NOMO-1 (cell line): ENCODE data around the gene CPT1C.

ENCODE experiments used
- DNase-seq, 2 experiments: peaks; one replicate each; lab custom pipeline; 2025; ENCODE audit not compliant: unreplicated experiment in 2 of 2; lab: John Stamatoyannopoulos, UW

The CPT1C gene

DNA sequence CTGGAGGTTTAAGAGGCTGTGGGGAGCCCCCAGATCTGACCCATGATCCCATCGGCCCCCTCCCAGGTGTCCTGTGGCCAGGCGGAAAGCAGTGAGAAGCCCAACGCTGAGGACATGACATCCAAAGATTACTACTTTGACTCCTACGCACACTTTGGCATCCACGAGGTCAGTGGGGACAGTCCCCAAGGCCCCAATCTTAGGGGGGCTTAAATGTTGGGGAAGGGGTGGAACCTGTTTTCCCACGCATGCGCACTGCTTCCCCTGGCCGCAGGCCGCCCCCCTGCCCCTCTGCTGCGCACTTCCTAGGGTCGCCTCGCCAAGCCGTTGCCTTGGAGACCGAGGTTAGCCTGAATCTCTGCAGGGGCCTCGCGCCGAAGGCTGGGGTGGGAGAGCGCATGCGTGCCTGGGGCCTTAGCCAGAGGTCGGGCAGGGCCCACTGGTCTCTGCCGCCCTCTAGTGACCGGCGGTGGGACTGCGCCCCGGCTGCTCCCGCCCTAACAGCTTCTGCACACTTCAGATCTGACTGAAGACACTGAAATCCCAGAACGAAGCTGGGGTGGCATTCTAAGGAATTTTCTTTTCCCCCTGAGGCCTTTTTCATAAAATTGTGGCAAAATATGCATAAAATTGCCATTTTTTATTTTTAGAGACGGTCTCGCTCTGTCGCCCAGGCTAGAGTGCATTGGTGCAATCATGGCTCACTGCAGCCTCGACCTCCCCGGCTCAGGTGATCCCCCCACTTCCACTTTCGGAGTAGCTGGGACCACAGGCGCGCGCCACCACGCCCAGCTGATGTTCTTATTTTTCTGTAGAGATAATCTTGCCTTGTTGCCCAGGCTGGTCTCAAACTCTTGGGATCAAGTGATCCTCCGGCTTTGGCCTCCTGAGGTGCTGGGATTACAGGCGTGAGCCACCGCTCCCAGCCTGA, 10.2 kb upstream of the CPT1C start:
- DNase-seq: peak; percentile 80 to 95

DNA sequence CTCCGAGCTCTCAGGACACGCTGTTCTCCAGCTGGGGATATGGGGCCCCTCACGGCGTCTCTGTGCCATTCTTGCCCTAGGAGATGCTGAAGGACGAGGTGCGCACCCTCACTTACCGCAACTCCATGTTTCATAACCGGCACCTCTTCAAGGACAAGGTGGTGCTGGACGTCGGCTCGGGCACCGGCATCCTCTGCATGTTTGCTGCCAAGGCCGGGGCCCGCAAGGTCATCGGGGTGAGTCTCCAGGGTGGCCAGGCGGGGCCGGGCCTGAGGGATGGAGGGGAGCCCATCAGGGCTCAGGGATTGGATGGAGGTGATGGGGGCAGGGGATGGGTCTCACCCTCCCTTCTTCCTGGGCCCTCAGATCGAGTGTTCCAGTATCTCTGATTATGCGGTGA, 9.1 kb upstream of the CPT1C start:
- no peak for DNase-seq

DNA sequence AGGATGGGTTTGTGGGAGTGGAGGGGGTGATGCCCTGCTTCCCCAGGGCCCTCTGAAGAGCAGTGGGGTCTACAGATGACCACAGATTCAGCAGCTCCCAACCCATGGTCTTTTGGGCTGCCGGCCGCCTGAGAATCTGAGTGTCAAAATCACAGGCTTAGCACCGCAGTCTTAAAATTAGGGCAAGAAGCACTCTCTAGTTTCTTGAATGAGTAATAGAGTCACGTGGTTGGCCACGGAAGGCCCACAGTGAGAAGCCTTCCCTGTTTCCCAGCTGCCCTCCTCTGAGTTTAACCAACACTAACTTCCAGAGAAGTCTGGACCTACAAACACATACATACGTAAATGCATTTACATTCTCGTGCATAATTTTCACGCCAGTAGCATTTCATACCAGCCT, 8.6 kb upstream of the CPT1C start:
- DNase-seq: no peak

DNA sequence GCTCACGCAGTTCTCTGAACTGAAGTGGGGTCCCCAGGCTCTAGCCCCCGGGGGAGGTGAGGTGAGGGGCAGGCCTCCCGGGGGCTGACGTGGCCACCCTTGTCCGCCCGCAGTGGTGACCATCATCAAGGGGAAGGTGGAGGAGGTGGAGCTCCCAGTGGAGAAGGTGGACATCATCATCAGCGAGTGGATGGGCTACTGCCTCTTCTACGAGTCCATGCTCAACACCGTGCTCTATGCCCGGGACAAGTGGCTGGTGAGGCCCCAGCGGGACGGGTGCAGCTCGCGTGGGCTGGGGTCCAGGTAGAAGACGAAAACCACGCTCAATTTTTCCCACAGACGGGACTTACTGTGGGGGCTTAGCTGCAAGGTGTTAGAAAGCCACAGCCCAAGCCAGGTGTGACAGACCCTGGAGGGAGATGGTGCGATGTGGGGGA, 7.1 kb upstream of the CPT1C start:
- DNase-seq: no peak

DNA sequence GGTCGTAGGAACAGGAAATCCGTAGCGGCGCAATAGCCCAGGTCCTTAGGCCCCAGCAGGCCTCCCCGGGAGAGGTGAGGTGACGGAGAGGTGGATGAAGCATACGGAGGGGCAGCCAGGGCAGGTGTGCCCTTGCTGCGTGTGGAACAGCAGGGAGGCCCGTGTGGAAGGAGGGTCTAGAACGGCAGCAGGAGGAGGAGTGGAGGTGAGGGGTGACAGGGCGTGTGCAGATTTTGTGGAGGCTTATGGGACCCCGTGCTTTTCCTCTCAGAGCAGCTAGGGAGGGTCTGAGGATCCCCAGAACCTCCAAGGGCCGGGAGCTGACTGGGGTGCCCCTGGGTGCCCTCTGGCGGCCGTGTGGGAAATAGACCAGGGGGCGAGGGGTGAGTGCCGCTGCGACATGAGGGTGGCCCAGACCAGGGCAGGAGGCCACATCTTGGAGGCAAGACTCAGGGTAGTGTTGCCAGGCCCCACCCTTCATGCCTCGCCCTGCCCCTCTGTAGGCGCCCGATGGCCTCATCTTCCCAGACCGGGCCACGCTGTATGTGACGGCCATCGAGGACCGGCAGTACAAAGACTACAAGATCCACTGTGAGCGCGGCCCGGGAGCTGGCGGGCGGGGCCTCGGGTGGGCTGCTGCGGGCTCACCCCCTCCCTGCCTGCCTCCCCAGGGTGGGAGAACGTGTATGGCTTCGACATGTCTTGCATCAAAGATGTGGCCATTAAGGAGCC, 6.5 kb upstream of the CPT1C start:
- no peak for DNase-seq

DNA sequence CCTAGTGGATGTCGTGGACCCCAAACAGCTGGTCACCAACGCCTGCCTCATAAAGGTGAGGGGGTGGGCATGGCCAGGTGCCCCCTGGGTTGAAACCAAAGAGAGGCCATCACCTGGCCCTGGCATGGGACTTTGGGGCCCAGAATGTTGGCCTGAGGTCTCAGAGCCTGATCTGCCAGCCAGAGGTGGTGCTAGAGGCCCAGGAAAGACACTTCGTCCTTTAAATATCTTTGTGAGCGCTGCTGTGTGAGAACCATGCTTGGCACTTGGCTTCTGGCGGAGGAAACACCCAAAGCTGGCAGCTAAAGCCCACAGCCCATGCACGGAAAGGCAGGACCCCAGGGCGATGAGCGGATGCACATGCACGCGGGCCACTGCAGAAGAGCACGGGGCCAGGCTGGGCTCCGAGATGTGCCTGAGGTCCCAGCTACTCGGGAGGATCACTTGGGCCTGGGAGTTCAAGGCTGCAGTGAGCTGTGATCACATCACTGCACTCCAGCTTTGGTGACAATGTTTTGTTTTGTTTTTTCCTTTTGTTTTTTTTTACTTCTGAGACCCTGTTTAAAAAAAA, 5.8 kb upstream of the CPT1C start:
- DNase-seq: no peak

DNA sequence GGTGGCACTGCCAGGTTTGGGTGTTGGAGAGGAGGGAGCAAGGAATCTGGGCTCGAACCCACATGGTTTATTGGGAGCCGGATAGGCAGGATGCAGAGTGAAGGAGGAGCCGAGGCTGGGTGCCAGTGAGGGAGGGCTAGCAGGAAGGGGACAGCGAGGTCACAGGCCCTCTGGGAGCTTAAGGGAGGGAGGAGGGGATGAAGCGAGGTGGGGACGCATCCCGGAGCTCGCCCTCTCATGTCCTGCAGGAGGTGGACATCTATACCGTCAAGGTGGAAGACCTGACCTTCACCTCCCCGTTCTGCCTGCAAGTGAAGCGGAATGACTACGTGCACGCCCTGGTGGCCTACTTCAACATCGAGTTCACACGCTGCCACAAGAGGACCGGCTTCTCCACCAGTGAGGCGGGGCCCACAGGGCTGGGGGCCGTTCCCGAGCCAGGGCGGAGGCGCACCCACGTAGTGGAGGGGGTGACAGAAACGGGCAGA, 5.0 kb upstream of the CPT1C start:
- no peak for DNase-seq

DNA sequence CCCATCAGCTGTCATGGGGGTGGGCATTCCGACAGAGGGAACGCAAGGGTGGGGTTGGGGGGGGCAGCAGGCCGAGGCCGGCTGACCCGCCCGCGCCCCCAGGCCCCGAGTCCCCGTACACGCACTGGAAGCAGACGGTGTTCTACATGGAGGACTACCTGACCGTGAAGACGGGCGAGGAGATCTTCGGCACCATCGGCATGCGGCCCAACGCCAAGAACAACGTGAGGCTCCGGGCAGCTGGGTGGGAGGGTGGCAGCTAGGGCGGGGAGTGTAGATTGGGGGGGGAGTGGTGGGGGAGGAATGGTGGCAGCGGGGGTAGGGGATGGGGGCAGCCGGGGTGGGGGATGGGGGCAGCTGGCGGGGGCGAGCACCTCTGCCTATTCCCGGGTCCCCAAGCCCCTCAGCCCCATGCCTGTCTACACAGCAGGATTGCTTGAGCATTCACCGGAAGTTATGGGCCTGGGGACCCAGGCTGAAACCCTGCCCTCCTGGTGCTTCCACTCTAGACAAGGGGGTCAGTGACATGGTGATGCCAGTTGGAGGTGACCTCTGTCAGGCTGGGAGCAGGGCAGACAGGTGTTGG, 4.3 kb upstream of the CPT1C start:
- DNase-seq: no peak

DNA sequence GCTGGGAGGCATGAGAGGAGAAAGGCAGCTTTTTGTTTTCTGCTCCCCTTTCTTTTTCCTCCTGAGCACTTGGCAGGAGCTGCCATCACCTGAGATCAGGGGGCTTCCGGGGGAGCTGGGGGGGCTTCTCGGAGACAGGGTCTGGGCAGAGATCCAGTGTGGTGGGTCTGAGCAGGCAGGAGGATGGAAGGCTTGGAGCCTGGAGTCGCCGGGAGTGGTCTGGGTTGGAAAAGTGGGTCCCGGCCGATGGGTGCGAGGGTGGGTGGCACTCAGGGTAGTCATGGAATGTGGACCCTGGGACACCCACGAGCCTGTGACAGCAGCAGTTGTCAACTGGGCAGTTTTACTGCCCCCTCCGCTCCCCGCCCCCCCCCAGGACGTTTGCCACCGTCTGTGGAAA, 3.8 kb upstream of the CPT1C start:
- DNase-seq: no peak

DNA sequence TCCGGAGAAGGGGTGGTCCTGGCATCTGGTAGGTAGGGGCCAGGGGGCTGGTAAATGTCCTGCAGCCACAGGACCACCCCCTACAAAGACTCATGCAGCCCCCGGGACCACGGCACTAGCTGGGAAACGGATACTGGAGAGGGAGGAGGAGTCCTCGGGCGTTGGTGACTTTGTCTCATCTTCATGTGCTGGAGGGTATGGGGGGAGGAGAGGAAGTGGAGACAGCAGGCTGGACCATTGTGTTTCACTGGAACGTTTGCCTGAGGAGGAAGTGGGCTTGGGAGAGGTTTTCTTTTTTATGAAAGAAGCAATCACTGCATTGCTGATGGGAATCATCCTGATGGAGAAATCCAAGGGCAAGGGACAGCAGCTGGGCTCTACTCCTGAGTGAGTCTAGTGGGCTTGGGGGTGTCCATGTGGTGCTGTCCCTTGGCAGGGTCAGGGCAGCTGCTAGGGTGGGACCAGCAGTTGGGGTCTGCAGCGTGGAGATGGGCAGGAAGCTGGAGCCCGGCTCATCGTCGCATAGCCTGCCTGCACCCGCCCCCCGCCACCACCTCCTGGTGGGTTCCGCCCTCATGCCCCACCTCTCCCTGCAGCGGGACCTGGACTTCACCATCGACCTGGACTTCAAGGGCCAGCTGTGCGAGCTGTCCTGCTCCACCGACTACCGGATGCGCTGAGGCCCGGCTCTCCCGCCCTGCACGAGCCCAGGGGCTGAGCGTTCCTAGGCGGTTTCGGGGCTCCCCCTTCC, 3.2 kb upstream of the CPT1C start:
- no peak for DNase-seq

DNA sequence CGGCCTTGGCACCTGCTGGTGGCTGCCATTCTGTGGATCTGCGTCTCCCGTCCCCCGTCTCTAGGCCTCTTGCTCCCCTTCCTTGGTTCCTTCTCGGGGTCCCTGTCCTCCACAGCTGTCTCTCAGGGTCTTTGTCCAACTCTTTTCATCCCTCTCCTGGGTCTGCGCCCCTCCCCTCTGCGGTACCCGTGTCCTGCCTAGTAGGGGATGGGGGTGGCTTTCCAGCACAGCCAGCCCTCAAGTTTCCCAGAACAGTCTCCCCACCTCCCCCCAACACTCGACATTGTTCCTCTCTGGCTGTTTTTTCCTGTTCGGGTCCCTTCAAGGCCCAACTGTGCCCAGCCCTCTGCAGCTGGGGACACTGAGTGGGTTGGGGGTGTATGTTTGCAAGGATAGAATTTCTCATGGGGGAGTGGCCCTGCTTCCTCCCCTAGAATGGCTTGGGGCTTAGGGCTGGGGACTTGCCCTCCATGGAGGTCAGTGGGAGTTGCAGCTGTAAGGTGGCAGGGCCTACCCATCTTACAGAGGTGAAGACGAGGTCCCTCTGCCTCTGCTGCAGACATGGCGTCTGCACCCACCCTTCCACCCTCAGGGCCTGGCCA, 2.3 kb upstream of the CPT1C start:
- DNase-seq: no peak

DNA sequence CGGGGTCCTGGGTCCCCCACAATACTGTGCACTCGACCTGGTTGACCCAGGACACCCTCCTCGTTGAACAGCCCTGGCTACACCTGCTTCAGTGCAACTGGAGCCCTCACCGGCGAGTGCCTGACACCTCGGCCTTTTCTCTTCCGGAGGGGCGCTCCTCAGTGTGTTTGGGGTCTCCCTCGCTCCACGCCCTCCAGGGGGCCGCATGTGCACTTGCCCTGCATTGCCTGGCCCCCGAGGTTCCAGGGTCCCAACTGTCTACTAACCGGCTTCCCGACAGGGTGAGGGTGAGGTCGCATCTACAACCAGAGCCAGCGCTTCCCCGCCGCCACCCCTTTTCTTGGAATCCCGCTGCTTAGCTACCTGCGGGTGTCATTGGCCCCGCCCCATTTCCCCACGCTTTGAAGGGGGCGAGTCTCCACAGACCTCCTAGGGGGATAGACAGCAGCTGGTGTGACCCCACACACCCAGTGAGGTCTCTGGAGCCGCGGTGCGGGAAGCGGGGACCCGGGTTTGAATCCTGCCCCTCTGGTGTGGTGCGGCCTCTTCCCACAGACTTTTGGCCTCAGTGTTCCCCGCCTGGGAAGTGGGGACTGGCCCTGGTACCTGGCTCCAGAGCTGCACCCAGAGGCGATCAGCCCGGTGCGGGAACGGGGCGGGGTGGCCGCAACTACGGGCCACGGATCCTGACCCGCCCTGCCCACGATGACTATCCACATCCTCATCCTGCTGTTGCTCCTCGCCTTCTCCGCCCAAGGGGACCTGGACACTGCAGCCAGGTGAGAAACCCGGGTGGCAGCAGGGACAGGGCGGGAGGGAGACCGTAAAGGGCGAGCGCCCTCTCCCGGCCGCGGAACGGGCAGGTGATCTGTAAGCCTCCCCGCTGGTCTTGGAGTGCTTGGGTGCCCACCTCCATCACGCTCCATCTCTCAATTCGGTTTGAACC, 1.5 kb upstream of the CPT1C start, which contains the start of gene ADM5:
ADM5 (plus strand) TSS at position 462 of the 946 bp plus-strand sequence; CDS start at position 706, 244 bp downstream.
- DNase-seq: no peak

DNA sequence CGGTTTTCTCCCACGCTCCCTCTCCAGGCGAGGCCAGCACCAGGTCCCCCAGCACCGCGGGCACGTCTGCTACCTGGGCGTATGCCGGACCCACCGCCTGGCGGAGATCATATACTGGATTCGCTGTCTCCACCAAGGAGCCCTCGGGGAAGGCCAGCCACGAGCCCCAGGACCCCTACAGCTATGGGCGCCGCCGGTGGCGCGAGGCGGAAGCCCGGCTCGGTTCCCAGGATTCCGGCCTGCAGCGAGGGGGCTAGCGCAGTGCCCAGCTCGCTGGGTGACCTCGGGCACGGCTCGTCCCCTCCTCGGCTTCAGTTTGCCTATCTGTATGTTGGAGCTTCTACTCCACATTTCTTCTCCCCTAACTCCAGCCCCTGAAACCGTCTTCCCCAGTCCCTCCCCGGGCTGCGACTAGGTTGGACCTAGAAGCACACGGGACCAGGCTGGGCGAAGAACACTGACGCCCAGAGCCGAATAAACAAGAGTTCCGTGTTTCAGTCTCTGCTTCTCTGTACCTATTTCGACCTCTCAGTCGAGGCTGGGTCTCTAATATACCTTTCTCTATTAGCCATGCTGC, 749 bp upstream of the CPT1C start:
- no peak for DNase-seq

DNA sequence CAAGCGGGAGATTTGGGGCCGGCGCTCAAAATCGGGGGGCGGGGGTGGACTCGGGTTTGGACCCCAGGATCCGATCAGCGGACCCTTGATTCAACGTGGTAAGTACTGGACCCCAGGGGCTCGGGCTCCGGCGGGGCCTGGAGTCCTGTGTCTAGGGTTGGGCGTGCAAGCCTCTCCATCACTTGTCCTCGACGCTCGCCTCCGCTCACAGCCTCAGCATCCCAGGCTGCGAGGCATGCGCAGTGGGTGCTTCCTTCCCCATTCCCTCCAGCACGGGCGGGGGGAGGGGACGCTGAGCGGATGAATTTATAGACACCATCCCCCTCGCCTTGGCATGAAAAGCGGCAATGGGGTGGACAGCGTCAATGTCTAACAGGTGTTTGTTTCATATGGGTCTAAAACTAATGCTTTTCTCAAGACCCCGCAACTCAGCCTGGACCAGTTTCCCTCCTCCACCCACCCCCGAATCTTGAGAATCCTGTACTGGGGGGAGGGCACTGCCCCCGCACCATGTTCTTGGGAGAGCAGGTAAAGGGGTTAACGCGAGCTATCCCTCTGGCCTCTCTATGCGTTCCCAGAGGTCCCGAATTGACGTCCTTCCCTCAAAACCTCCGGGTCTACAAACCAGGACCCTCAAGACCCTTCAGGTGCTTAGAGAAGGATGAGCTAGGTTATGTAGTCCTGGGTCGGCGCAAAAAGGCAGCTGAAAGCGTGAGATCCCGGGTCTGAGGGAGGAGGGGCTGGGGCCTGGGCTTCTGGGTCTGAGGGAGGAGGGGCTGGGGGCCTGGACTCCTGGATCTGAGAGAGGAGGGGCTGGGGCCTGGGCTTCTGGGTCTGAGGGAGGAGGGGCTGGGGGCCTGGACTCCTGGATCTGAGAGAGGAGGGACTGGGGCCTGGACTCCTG, 579 bp downstream of the CPT1C start:
- no peak for DNase-seq

DNA sequence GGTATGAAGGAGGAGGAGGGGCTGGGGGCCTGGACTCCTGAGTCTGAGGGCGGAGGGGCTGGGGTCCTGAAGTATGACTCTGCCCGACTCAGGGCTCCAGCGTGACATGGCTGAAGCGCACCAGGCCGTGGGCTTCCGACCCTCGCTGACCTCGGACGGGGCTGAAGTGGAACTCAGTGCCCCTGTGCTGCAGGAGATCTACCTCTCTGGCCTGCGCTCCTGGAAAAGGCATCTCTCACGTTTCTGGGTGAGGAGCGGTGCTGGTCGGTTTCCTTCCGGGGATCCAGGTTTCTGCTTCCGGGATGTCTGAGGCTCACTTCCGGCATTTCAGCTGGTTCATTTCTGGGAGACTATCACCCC, 1.2 kb downstream of the CPT1C start:
- no peak for DNase-seq

DNA sequence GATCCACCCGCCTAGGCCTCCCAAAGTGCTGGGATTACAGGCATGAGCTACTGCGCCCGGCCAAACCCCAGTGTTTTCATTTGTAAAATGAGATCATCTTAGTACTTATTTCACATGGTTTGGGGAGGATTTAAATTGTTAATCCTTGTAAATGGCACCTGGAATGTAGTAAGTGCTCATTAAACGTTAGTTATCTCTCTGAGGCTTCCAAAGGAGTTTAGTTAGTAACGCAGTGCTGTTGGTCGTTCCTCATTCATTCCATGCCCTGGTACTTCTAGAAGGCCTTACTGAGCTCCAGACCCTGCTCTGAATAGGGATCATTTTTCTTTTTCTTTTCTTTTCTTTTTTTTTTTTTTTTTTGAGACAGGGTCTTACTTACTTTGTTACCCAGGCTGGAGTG, 5.2 kb downstream of the CPT1C start:
- DNase-seq: no peak

DNA sequence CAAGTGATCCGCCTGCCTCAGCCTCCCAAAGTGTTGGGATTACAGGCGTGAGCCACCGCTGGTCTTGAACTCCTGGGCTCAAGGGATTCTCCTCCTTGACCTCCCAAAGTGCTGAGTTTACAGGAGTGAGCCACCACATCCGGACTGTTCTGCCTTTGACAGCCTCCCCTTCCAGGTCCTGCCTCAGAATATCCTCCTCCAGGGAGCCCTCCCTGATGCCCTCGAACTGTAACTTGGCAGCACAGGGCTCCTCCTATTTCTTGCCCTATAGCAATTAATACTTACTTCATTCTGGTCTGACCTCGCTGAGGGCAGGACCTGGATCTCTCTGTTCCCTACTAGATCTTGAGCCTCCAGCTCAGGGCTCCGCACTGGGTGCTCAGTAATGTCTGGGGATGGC, 5.9 kb downstream of the CPT1C start:
- DNase-seq: no peak

DNA sequence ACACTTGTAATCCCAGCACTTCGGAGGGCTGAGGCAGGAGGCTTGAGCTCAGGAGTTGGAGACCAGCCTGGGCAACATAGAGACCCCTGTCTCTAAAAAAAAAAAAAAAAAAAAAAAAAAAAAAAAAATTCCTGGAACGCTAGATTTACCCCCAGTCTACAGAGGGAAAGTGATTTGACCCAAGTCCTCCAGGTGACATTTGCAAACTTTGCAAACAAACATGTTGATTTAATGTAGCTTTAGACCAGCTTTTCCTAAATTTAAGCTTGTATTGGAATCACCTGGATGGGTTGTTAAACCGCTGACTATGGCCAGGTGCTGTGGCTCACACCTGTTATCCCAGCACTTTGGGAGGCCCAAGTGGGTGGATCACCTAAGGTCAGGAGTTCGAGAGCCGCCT, 8.4 kb downstream of the CPT1C start:
- no peak for DNase-seq
